SU-DHL-6 (cell line): Measurements from ENCODE around the gene ARMC12.
A peak's percentile ranks its signal among the peaks of the same experiment; 100 is the strongest.

ENCODE experiments used
- H2AFZ ChIP-seq: fragments of 200-600 bp; sonication (generic); 2 replicates; pipeline ENCODE4 v1.6.1; 2014; ENCODE audit warnings: low read depth, mild to moderate bottlenecking, moderate library complexity, mixed read lengths, antibody characterized with exemption, low read length; ENCODE audit not compliant: severe bottlenecking
- H3F3A ChIP-seq: fragments of 200-600 bp; shearing (Covaris generic); 2 replicates; pipeline ENCODE4 v1.6.0; 2016; ENCODE audit warnings: antibody characterized with exemption, mild to moderate bottlenecking; ENCODE audit not compliant: insufficient read depth
- H3K27ac ChIP-seq: fragments of 200-600 bp; sonication (generic); 2 replicates; pipeline ENCODE4 v1.5.1; 2016; ENCODE audit warnings: low read depth, mild to moderate bottlenecking, low read length, moderate library complexity, mixed read lengths
- H3K27me3 ChIP-seq: fragments of 200-600 bp; sonication (generic), shearing (Covaris generic); 2 replicates; pipeline ENCODE4 v1.6.0; 2014; ENCODE audit warnings: mild to moderate bottlenecking, low read length
- H3K36me3 ChIP-seq: fragments of 200-600 bp; sonication (generic); 2 replicates; pipeline ENCODE4 v1.6.1; 2014; ENCODE audit warnings: mild to moderate bottlenecking, low read length, mixed read lengths
- H3K4me2 ChIP-seq: fragments of 300-600, 200-600 bp; shearing (Covaris generic), sonication (generic); 2 replicates; pipeline ENCODE4 v1.6.0; 2014; ENCODE audit warnings: low read length, low read depth, mild to moderate bottlenecking; ENCODE audit not compliant: poor library complexity, severe bottlenecking
- H3K4me3 ChIP-seq: fragments of 200-600 bp; sonication (generic); 2 replicates; pipeline ENCODE4 v1.5.1; 2014; ENCODE audit warnings: antibody characterized with exemption, low read length, mild to moderate bottlenecking, mixed read lengths; ENCODE audit not compliant: insufficient read depth, poor library complexity, severe bottlenecking
- H3K79me2 ChIP-seq: fragments of 200-600 bp; sonication (generic); 2 replicates; pipeline ENCODE4 v1.6.1; 2014; ENCODE audit warnings: mild to moderate bottlenecking, low read length, moderate library complexity; ENCODE audit not compliant: insufficient read depth
- H3K9ac ChIP-seq: fragments of 200-600 bp; sonication (generic); 2 replicates; pipeline ENCODE4 v1.7.0; 2014; ENCODE audit warnings: mild to moderate bottlenecking, low read length
- H3K9me2 ChIP-seq: fragments of 200-600 bp; sonication (generic); replicated peaks from 2 replicates; pipeline ENCODE4 v1.6.1; 2014; ENCODE audit warnings: low read length; ENCODE audit not compliant: insufficient read depth
- H3K9me3 ChIP-seq: fragments of 200-600 bp; sonication (generic); 2 replicates; pipeline ENCODE4 v1.6.1; 2014; ENCODE audit warnings: low read length, mixed read lengths; ENCODE audit not compliant: insufficient read depth
- H4K20me1 ChIP-seq: fragments of 200-600 bp; sonication (generic); 2 replicates; pipeline ENCODE4 v1.6.1; 2014; ENCODE audit warnings: low read depth, mild to moderate bottlenecking, antibody characterized with exemption, low read length, moderate library complexity, mixed read lengths
- CTCF ChIP-seq: fragments of 200-600 bp; sonication (generic); IDR thresholded peaks from one replicate; pipeline ENCODE4 v1.5.1; 2017; ENCODE audit warnings: antibody characterized with exemption, mild to moderate bottlenecking, low read length, moderate library complexity; ENCODE audit not compliant: insufficient read depth, poor library complexity, severe bottlenecking
- EZH2phosphoT487 ChIP-seq: fragments of 200-600 bp; sonication (generic), shearing (Covaris generic); conservative IDR thresholded peaks from 2 replicates; pipeline ENCODE4 v1.6.1; 2018; ENCODE audit warnings: mild to moderate bottlenecking, antibody characterized with exemption, low read length, moderate library complexity, mixed read lengths

ARMC12 gene

GRCh38 chr6:35765739-35766138 is 28.9 kb downstream of the ARMC12 start:
- Histone ChIP-seq H3K4me2 (no peak overlapping the region), H3K27me3 (no peaks in the 10 kb centered on the region), H3F3A (peaks cover 9% of the 10 kb centered on the region), H3K79me2 (no peaks in the 10 kb centered on the region), H3K9ac (no peak overlapping the region), H3K4me3 (no peak overlapping the region), H3K9me2 (no peaks in the 10 kb centered on the region), H3K36me3 (no peaks in the 10 kb centered on the region), H4K20me1 (no peaks in the 10 kb centered on the region), H3K9me3 (no peaks in the 10 kb centered on the region), H3K27ac (no peak overlapping the region), H2AFZ (no peak overlapping the region)
- TF ChIP-seq EZH2phosphoT487 (no peak), CTCF (no peak)

GRCh38 chr6:35769211-35769610 is 32.4 kb downstream of the ARMC12 start:
- no peaks in the 10 kb centered on the region for H3K36me3 ChIP-seq
- H3K27ac ChIP-seq: no peak overlapping the region
- H3K4me2 ChIP-seq: no peak overlapping the region
- H3K9me2 ChIP-seq: no peaks in the 10 kb centered on the region
- no peaks in the 10 kb centered on the region for H3K27me3 ChIP-seq
- TF ChIP-seq EZH2phosphoT487: no peak
- no peak for TF ChIP-seq CTCF
- H3K79me2 ChIP-seq: no peaks in the 10 kb centered on the region
- H3K9me3 ChIP-seq: no peaks in the 10 kb centered on the region
- H3K9ac ChIP-seq: no peak overlapping the region
- H2AFZ ChIP-seq: no peak overlapping the region
- no peaks in the 10 kb centered on the region for H4K20me1 ChIP-seq
- no peak overlapping the region for H3K4me3 ChIP-seq
- peaks cover 15% of the 10 kb centered on the region for H3F3A ChIP-seq

- no peaks in the 10 kb centered on the region for H3K27me3 ChIP-seq
- H3K27ac ChIP-seq: peak overlapping the region; percentile 67
- H4K20me1 ChIP-seq: no peaks in the 10 kb centered on the region
- H3K79me2 ChIP-seq: no peaks in the 10 kb centered on the region
- H3K9ac ChIP-seq: peak overlapping the region; percentile 13; the same call in 1 of the 2 replicates
- peak overlapping the region; percentile 41 for H3K4me2 ChIP-seq
- no peaks in the 10 kb centered on the region for H3K9me2 ChIP-seq
- no peak overlapping the region for H3K4me3 ChIP-seq
- no peaks in the 10 kb centered on the region for H3K9me3 ChIP-seq
- H2AFZ ChIP-seq: no peak overlapping the region
- H3K36me3 ChIP-seq: no peaks in the 10 kb centered on the region
- peaks cover 15% of the 10 kb centered on the region for H3F3A ChIP-seq
- TF ChIP-seq CTCF: no peak
- no peak for TF ChIP-seq EZH2phosphoT487
Measured at GRCh38 chr6:35771343-35771627, 34.5 kb downstream of the ARMC12 start.
